DMS114 treated with DMSO at 0.1 percent for 48 hours (cell line): ENCODE measurements around the gene ARSA.
A peak's percentile ranks its signal among the peaks of the same experiment; 100 is the strongest.

Experiments used
- DNase-seq: peaks from one replicate; lab custom pipeline; 2025; ENCODE audit not compliant: unreplicated experiment; lab: John Stamatoyannopoulos, UW

Gene ARSA

DNA sequence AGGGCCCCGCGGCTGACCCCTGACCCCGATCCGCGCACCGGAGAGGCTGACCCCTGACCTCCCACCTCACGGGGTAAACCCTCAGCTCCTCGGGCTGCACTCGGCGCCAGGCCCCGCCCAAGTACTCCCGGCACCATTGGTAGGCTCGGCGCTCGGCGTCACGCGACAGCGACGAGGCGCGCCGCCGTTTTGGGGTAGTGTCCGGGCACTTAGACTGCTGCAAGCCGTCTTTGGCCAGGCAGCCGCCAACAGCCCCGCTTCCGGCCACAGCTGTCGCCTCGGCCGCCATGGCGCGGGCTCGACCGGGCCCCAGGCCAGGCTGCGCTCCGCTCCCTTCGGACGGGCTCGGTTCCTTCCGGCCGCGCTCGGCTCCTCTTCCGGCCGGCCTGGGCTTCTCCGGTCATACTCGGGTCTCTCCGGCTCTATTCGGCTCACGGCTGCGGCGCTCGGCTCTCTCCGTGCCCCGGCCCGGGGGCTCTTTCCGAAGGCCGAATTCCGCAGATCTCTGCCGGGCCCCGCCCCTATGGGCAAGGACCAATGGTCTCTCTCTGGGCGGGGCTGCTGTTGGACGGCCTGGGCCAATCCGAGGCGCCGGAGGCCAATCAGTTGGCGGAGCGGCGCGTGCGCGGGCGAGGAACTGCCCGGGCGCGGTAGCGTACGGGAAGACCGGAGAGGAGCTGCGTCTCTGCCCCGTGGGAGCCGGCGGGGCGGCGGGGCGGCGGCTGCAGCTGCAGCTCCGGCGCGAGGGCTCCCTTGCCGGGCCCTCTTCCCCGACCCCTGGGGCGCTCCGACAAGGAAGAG is 45.3 kb downstream of the ARSA start, which contains the start of gene CHKB:
Gene CHKB (minus strand): TSS at position 357 of the 801 bp plus-strand sequence. CDS start 68 bp downstream, at position 289.
- DNase-seq: peak; percentile 91

DNA sequence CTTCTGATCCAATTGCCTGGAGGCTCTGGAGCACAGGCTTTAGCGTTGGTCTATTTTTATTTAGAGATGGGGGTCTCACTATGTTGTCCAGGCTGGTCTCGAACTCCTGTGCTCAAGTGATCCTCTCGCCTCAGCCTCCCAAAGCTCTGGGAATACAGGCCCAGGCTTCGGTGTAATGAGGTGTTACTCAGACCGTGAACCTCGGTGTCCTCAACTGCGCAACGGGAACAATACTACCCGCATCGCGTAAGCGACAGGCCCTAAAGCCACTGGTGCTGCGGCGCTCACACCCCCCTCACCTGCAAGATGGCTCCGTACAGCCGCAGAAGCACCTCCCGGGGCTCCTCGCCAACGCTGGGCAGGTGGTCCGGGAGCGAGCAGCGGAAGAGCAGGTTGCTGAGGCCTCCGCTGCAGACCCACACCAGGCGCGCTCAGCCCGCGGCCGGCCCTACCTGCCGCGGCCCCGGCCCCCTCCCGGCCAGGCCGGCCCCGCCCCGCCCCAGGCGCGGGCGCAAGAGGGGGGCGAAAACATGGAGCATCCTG is 45.9 kb downstream of the ARSA start:
- no peak for DNase-seq

DNA sequence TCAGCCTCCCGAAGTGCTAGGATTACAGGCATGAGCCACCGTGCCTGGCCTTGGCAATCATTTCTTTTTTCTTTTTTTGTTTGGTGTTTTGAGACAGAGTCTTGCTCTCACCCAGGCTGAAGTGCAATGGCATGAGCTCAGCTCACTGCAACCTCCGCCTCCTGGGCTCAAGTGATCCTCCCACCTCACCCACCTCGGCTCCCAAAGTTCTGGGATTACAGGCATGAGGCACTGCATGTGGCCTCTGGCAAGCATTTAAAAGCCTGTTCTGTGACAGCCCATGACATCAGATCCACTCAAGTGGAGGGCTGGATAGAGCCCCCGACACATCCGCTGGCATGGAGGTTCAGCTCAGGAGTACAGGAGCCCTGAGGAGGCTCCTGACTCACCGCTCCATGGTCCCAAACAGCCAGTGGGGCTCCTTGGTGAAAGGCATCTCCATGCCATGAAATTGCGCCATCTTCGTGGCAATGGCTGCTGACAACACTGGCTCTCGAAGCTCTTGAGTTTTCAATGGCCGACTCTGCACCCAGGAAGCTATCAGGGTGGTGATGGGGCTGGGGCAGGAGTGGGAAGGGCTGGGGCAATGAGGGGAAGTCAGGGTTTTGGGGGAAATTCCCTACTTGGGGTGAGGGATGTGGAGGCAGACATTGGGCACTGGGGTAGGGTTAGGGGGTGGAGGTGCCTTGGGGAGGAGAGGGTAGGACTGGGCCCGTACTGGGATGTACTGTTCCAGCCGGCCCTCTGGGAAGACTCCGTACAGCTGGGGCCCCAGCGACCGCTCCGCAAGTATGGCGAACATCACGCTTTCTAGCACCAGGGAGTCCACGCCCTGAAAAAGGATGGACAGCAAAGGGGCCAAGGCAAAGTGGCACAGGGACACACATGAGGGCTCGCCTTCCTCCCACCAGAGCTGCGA is 46.7 kb downstream of the ARSA start:
- DNase-seq: no peak

DNA sequence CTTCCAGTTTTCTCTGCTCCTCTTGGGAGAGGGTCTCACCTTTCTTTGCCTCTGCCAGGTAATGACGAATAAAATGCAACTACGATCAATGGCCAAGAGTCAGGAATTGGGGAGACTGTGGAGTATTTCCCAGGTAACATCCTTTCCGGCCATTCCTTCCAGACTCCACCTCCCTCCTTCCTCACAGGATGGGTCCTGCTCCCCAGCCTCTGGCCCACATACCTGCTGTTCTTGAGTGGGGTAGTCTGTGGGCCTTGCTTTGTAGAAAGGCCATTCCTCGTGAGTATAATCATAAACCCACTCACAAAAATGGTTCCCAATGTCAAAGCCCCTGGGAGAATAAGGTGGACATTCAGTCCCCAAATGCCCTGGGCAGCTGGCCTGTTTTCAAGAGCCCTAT is 48.2 kb downstream of the ARSA start:
- DNase-seq: no peak

DNA sequence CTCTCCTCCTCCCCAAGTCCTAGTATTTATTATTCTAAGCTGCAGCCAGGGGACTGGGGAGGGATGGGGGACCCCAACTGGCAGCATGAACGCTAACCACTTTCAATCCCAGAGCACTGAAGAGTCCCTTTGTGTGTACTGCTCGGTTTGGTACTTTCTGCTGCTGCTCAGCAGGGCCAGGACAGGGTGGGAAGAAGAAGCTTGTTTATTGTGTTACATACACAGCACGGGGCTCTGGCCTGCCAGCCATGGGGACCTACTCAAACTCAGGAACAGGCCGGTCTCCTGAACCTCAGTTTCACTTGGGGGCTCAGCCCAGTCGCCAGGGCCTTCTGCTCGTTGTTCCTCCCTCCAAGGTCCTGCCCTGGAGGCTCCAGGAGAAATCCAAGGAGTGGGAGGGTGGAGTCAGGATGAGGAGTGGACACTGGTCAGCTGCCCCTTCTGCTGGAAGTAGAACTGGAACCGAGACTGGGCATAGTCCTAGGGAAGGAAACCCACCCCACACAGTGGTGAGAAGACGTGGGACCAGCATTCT is 49.1 kb downstream of the ARSA start:
- DNase-seq: no peak

DNA sequence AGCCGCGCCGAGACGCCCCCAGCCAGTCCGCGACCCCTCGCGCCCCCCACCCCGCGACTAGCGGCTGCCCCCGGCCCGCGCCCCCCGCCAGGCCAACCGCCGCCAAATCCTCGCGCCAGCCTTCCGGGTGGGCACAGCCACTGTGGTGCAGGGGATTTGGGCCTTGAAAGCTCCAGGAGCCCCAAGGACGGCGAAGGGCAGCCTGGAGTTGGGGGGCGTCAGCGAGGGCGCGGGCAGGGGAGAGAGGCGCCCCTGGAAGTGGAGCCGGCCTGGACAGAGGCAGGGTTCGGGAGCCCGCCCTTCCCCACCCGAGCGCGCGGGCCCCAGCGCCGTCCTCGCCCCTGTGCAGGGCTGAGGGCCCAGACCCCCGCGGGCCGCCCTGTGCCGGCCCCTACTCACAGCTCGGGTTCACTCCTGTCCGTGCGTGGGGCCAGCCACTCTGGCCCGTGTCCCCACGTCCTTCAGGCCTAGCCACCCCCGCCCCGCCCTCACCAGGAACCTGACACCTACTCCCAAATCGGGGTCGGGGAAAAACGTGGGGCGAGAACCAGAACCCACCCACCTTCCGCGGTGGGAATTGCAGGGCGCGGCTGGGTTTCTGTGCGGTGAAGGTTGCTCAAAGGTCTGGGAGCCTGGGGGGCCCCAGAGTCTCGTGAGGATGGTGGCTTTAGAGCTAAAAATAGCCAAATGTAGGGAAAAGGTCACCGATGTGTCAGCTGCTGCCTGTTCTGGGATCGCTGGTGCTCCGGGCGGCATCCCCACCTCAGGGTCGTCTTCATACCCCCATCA is 49.8 kb downstream of the ARSA start, which contains the start of gene CPT1B:
Gene CPT1B (minus strand): TSS at position 441 of the 789 bp plus-strand sequence. CDS start 512 bp downstream, outside the sequence.
- no peak for DNase-seq

DNA sequence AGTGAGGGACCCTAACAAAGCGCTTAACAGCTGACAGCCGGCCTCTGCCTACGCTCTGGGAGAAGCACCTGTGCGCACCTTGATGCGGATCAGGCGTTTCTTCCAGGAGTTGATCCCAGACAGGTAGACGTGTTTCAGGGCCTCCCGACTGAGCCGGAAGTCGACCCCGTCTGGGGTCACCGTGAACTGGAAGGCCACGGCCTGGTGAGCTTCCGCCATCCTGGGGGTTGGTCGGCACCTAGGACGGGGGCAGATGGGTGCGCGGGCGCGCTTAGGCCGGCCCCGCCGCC is 50.3 kb downstream of the ARSA start:
- no peak for DNase-seq

DNA sequence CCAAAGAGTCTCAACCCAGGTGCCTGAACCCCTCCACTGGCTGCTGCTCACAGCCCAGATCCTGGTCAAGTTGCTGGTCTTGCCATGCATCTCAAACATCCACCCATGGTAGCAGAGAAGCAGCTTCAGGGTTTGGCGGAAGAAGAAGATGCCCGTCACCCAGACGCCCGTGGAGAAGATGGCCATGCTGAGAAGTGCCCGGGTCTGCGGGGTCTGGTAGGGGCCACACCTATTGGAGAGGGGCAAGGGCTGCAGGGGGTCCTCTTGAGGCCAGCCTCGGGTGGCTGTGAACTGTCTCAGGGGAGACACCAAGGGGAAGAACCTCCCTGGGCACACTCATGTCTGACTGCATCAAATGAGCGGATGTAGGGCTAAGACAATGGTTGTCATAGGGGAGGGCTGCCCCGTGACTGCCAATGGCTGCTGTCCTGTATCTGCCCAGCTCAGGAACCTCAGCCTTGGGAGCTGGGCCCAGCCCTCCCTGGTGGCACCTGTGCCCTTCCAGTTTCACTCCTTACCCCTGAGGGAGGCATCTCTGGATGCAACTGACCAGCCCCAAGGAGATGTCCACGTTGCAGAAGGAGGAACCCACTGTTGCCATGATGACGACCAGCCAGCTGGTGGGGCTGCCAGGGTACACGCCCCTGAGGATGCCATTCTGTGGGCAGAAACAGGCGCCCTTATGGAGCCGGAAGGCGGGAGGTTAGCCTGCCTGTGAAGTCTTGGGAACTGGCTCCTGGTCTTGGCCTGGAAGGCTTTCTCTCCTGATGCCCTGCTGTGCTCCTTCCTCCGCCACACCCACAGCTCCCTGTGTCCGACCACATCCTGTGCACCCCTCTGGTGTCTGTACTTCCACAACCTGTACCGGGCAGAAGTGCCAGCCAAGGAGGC is 50.9 kb downstream of the ARSA start:
- DNase-seq: no peak

DNA sequence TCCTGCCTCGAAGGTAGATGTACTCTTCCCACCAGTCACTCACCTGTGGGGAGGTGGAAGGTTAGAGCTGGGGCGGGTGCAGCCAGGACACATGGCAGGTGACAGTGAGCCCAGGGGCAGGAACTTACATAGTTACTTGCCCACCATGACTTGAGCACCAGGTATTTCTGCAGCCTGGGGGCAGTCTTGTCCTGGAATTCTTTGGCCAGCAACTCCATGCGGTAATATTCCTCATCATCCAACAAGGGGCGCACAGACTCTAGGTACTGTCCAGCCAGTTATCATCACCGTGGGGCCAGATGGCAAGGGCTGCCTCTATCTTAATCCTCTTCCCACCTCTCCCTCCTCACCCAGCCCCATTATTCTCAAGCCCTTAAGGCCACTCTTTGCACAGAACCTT is 51.9 kb downstream of the ARSA start:
- peak; percentile 38 for DNase-seq

DNA sequence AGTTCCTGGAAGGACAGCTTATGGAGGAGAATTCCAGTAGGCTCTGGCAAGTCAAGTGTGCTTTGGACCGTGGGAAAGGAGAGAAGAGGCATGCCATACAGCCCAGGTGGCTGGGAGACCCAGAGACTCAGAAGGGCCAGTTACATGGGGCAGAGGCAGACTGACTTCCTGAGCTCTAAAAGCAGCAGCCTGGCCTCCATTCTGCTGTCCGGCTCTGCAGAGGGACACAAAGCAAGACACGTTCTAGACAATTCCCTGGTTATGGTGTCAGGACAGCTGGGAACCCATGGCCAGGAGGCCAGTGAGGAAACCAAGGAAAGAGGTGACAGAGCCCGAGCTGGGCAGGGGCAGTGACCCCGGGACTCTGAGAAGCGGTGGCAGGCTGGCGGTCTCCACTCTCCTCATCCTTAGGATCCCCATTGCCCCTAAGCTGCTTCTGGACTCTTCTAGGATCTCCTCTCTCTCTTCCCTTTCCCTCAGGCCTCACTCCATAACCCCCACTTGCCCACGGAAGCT is 52.5 kb downstream of the ARSA start:
- DNase-seq: no peak
